Adipose tissue (tissue), 3 donors: ENCODE results near the gene SPP2. TPM values are rescaled to one million over a fixed set of nuclear protein-coding genes. Genes with fewer than 3 reads are reported as not detected.

Experiments used
- H3K27ac ChIP-seq: one replicate; pipeline ENCODE4 v1.5.1; 2013; ENCODE audit warnings: low read depth, low read length
- WGBS, 3 donors: extraction: QIAGEN DNeasy Blood & Tissue Kit; methylation state at CpG; one replicate each; pipeline ENCODE4 v1.1.7; 2013; 5-methylcytosine and 5-hydroxymethylcytosine counted together
- polyA plus RNA-seq, 3 donors: library from polyadenylated mRNA; stranded (reverse); fragments of 200-250 nt; gene quantifications; one replicate each; pipeline ENCODE4 v1.2.3, GENCODE V29; 2013
- donor health status: healthy with polysubstance abuse.
- donor health status: Bipolar disorder and iron deficiency.
- donor health status: healthy.

The SPP2 gene
- polyA plus RNA-seq, 3 donors, result not detected

DNA sequence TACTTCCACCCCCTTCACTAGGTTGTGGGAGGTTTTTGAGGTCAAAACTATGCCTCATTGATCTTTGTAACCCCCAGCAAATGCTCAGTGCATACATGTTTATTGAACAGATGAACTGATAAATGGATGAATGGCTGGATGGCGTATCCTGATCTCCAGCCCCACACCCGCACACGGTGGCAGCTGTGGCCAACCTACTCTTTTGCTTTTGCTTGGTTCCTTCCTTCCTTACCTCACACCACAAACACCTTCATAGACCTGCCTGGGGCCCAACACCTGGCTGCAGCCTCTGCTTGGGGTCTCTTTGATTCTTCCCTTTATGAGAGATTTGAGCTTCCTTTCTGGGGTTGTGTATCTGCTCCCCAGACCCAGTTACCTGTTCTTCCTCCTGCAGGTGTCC is 25.9 kb downstream of the SPP2 start:
- 40 to 87% (median 86%) methylated on average over 3 of the region's 3 CpGs for WGBS, 3 donors

GRCh38 chr2:234078129-234078528 is 27.6 kb downstream of the SPP2 start:
- 81 to 92% (median 88%) methylated on average over 2 of the region's 2 CpGs for WGBS, 3 donors
- H3K27ac ChIP-seq, result no peak overlapping the region

More for the DNA sequence above, 25.9 kb downstream of the SPP2 start:
- H3K27ac ChIP-seq, result no peak overlapping the region

- H3K27ac ChIP-seq, result no peak overlapping the region
- WGBS, 3 donors, result 19 to 61% (median 52%) methylated on average over 15 of the region's 15 CpGs
These were observed 31.7 kb downstream of the SPP2 start for GRCh38 chr2:234081970-234082822.

- no peak overlapping the region for H3K27ac ChIP-seq
- 76 to 80% (median 76%) methylated on average over 7 of the region's 7 CpGs for WGBS, 3 donors
These were observed 33.3 kb downstream of the SPP2 start for GRCh38 chr2:234083572-234084348.

DNA sequence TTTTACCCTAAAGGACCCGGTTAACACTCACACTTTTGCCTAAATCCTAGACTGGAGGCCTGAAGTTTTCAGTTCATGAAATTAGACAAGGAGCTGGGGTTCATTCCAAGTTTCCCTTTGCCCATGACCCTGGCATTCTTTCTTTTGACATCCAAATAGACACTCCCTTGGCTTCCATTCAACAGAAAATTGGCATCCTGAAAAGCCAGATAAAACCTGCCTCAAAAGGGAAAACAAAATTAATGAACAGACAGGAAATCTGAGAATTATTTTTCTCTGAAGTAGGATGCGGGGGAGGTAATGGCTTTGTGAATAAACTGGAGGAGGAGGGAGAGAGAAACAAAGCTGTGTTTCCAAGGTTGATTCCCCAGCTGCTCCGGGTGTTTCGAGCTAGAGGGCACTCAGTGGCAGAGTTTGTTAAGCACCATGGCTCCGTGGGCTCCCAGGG is 41.0 kb downstream of the SPP2 start:
- 6 to 30% (median 25%) methylated on average over 5 of the region's 5 CpGs for WGBS, 3 donors
- no peak overlapping the region for H3K27ac ChIP-seq

- H3K27ac ChIP-seq, result no peak overlapping the region
- 17 to 27% (median 25%) methylated on average over 7 of the region's 7 CpGs for WGBS, 3 donors
These were observed 41.4 kb downstream of the SPP2 start for GRCh38 chr2:234091883-234092282.

- 70 to 79% (median 77%) methylated on average over 3 of the region's 3 CpGs for WGBS, 3 donors
- H3K27ac ChIP-seq, result no peak overlapping the region
These were observed 41.8 kb downstream of the SPP2 start for GRCh38 chr2:234092344-234092743.

GRCh38 chr2:234095301-234095700 is 44.8 kb downstream of the SPP2 start:
- H3K27ac ChIP-seq, result no peak overlapping the region
- 82 to 89% (median 86%) methylated on average over 5 of the region's 5 CpGs for WGBS, 3 donors

GRCh38 chr2:234096164-234096563 is 45.7 kb downstream of the SPP2 start:
- 95 to 98% (median 98%) methylated on average over 52 of the region's 52 CpGs for WGBS, 3 donors
- no peak overlapping the region for H3K27ac ChIP-seq

GRCh38 chr2:234098681-234099080 is 48.2 kb downstream of the SPP2 start:
- H3K27ac ChIP-seq, result no peak overlapping the region
- WGBS, 3 donors, result 55 to 77% (median 64%) methylated on average over 6 of the region's 6 CpGs

- H3K27ac ChIP-seq, result no peak overlapping the region
- WGBS, 3 donors, result 24 to 58% (median 32%) methylated on average over 4 of the region's 4 CpGs
These were observed 48.8 kb downstream of the SPP2 start for GRCh38 chr2:234099266-234099665.

DNA sequence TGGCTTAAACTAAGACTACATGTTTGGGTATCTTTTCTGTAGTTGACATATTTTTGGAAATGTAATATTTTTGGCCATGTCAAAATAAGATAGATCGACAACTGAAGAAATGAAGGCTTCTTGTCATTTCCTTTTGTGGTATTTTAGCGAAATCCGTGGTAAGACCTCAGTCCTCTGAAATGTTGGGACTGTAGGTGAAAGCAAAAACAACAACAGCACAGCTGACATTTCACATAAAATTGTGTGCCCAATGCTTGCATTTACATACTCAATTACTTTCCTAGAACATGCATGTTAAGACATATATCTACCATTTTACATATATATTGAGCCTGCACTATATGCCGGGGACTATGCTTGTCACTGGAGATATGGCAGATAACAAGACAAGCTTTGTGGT is 50.2 kb downstream of the SPP2 start:
- 51 to 74% (median 60%) methylated on average over 4 of the region's 4 CpGs for WGBS, 3 donors
- no peak overlapping the region for H3K27ac ChIP-seq

DNA sequence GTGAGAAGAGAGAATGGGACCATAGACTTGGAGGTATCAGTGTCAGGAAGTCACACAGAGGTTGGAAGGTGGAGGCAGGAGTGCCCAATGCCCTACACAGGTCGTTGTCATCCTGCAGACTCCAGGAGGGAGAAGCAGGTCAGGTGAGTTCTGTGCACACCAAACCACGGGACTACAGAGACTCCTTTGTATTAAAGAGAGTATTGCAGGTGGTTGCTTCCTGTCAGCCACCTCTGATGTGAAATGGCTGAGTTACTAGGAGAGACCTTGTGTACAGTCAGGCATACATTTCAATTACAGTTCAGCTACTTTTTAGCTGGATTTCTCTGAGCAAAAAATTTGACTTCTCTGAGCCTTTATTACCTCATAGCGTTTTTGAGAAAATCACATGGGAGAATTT is 51.6 kb downstream of the SPP2 start:
- no peak overlapping the region for H3K27ac ChIP-seq

DNA sequence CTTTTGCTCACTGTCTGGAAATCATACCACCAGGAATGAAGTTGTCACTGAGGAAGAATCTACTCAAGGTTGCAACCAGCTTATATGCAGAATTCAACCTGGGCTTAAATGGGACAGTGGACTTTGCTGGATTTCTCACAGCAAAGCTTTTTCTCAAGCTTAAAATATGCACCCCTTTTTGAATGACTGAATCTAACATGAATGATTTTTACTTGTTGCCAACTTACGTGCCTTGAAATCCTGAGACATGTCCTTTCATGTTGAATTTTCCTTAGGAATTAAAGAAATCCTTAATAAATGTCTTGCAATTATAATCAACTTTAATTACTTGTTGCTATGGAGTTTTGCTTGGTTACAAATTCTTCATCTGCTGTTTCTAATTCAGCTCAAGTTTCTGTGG is 57.4 kb downstream of the SPP2 start:
- H3K27ac ChIP-seq, result no peak overlapping the region
- 86 to 89% (median 89%) methylated on average over 1 of the region's 1 CpG for WGBS, 3 donors

More for the DNA sequence above, 51.6 kb downstream of the SPP2 start:
- WGBS, 3 donors, result 29 to 65% (median 49%) methylated on average over 3 of the region's 3 CpGs

DNA sequence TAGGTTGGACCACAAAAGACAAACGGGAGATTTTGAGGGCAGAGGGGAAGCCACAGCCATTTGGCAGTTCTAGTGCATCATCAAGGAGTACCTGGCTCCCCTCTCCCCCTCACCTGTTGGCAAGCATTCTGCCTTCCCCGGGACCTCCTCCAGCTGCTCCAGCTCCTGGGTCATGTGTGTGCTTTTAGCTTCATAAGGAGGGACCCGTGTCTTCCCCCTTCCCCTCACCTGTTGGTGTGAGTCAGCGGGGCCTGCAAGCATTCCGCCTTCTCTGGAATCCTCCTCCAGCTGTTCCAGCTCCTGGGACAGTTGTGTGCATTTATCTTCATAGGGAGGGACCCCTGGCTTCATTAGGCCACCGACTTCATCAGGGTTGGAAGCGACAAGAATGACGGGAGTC is 58.8 kb downstream of the SPP2 start:
- 83 to 92% (median 90%) methylated on average over 8 of the region's 8 CpGs for WGBS, 3 donors
- H3K27ac ChIP-seq, result no peak overlapping the region

GRCh38 chr2:234110219-234110618 is 59.7 kb downstream of the SPP2 start:
- H3K27ac ChIP-seq, result no peak overlapping the region

- WGBS, 3 donors, result 84 to 90% (median 86%) methylated on average over 1 of the region's 1 CpG
- no peak overlapping the region for H3K27ac ChIP-seq
These were observed 61.0 kb downstream of the SPP2 start for GRCh38 chr2:234111523-234111922.

DNA sequence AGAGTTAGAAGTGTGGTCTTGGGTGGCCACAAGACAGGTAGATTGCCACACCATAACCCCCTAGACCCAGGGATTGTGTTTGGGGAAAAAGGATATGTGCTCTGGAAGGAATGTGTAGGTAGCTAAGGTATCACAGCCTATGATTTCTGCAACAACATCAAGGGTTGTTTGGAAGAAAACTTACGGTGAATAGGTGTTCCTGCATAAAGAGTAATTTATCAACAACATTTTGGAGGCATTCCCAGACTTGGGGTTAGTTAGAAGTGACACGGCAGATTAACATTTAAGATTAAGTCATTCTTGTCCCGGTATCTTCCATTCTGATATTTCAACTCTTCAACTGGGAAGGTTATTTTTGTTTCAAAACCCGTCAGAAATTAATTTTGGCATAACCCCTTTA is 65.5 kb downstream of the SPP2 start:
- 27 to 36% (median 30%) methylated on average over 4 of the region's 4 CpGs for WGBS, 3 donors
- H3K27ac ChIP-seq, result no peak overlapping the region

DNA sequence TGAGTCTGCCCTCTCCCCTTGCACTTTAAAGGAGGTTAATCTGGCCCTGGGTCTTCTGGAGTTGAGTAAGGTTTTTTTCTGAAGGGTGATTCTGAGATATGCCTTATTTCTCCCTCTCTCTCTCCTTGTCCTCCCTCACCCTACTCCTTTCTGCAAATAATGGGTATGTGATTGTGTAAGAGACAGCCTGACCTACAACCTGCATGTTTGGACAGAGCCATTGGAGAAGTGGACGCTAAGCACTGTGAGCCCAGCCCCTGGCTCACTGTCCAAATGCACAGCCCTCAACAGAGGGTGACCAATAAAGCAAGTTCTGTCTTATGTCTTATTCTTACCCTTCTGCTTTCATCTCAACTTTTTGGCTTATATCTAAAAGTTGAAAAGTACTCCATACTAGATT is 71.5 kb downstream of the SPP2 start:
- WGBS, 3 donors, result 71 to 76% (median 76%) methylated on average over 1 of the region's 1 CpG

More for the DNA sequence above, 71.5 kb downstream of the SPP2 start:
- no peak overlapping the region for H3K27ac ChIP-seq
